ENCODE results near the gene EN2. TPM values are rescaled to one million over a fixed set of nuclear protein-coding genes. Genes with fewer than 3 reads are reported as not detected.

The EN2 gene
- total and polyA plus RNA-seq, 5 donors from 2014 or later, result not detected

DNA sequence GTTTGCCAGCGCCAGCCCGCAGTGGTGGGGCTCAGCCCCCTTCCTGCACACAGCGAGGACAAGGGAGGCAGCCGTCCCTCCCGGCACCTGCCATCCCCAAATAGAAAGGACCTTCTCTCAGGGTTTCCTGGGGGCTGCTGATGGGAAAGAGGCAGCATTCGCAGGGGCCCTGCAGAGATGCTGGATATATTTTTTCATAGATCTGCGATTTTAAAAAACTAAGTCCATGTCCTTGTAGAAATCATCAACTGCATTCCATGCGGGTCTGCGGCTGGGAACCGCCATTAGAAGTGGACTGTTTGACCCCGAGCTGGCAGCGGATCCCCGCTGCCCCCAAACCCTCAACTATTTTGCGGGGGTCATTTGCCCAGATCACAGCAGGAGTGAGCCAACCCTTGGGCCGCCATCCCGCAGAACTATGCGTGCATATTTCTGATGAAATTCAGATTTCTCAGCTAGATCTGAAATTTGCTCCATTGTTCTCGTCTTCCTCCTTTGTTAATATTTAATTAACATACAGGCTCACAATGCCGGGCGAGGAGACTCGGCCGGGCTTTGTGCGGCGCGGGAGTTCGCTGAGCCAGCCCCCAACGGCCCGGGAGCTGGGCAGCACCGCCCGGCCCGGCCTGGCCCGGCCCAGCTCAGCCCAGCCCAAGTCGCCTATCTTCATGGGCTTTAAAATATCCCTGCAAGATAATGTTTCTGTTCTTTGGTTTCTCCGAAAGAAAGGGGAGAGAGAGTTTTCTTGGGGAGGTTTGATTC is 2.0 kb downstream of the EN2 start:
- peaks cover 0 to 5% (median 0%) of the 10 kb centered on the region in 7 donors for H3K9me3 Mint-ChIP-seq
- Histone ChIP-seq H3K36me3 (ENCODE audit: control insufficient read depth, insufficient read depth, low read length) (no peaks in the 10 kb centered on the region), H3K9me3 (ENCODE audit: control insufficient read depth in 2 of 2, low read length in 2 of 2) (no peaks in the 10 kb centered on the region), H3K27me3 (ENCODE audit: control insufficient read depth, insufficient read depth, low read length) (peaks cover 19% of the 10 kb centered on the region), H3K4me3 (ENCODE audit: low read depth, low read length) (no peak overlapping the region), H3K27ac (ENCODE audit: insufficient read depth, low read length, poor library complexity, severe bottlenecking) (no peak overlapping the region), H3K4me1 (ENCODE audit: control insufficient read depth, insufficient read depth, low read length, poor library complexity, severe bottlenecking) (peaks cover 16% of the 10 kb centered on the region)
- H3K27ac Mint-ChIP-seq, result no peak overlapping the region
- DNase-seq (no peak), ATAC-seq (ENCODE audit: low read depth in 2 of 2) (no peak)
- peak overlapping the region in 2 of 4 donors; percentile 4 to 50 for H3K4me3 Mint-ChIP-seq
- peaks cover 78% of the 10 kb centered on the region for H3K27me3 Mint-ChIP-seq
- peaks cover 0 to 18% (median 4%) of the 10 kb centered on the region in 4 donors for H3K4me1 Mint-ChIP-seq
- H3K36me3 Mint-ChIP-seq, result no peaks in the 10 kb centered on the region

DNA sequence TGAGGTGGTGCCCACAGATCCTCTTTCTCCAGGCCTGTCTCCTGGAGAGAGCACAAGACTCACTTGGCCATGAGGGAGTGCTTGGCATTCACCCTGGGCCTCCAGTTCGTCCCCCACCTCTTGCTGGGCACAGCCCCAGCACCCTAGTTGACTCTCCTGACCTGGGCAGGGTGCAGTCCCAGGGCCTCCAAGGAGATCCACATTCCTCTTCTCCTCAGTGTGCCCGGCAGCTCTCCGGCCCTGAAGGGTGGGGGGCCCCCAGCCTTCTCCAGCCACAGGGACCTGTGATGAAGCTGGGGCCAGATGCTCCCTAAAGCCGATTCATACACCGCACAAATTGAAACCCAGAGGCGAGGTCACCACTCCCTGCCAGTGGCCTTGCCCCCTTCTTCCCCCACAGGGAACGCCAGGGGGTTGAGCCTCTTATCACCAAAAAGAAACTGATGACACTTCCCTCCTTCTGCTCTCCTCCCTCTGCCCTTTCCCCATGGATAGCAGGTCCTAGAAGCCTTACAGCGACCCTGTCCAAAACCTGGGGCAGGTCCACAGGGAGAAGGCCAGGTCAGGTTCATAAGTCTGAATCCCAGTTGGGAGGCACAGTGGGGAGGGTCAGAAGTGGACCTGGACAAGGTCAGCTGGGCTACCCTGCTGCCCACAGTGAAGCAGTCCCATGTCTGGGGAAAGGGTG is 3.1 kb downstream of the EN2 start:
- no peak overlapping the region for H3K27ac ChIP-seq (ENCODE audit: insufficient read depth, low read length, poor library complexity, severe bottlenecking)
- H3K36me3 Mint-ChIP-seq, result no peaks in the 10 kb centered on the region
- H3K4me1 ChIP-seq (ENCODE audit: control insufficient read depth, insufficient read depth, low read length, poor library complexity, severe bottlenecking), result peaks cover 22% of the 10 kb centered on the region
- H3K27me3 ChIP-seq (ENCODE audit: control insufficient read depth, insufficient read depth, low read length), result peaks cover 20% of the 10 kb centered on the region
- H3K4me1 Mint-ChIP-seq, result peaks cover 0 to 24% (median 4%) of the 10 kb centered on the region in 4 donors
- H3K9me3 ChIP-seq (ENCODE audit: control insufficient read depth in 2 of 2, low read length in 2 of 2), result no peaks in the 10 kb centered on the region
- no peak overlapping the region for H3K4me3 ChIP-seq (ENCODE audit: low read depth, low read length)
- peaks cover 78% of the 10 kb centered on the region for H3K27me3 Mint-ChIP-seq
- no peak for DNase-seq
- H3K36me3 ChIP-seq (ENCODE audit: control insufficient read depth, insufficient read depth, low read length), result no peaks in the 10 kb centered on the region
- peaks cover 0 to 4% (median 0%) of the 10 kb centered on the region in 7 donors for H3K9me3 Mint-ChIP-seq
- H3K27ac Mint-ChIP-seq, result peak overlapping the region in 1 of 3 donors; percentile 43
- H3K4me3 Mint-ChIP-seq, result peak overlapping the region in 1 of 4 donors; percentile 78
- no peak for ATAC-seq (ENCODE audit: low read depth in 2 of 2)

DNA sequence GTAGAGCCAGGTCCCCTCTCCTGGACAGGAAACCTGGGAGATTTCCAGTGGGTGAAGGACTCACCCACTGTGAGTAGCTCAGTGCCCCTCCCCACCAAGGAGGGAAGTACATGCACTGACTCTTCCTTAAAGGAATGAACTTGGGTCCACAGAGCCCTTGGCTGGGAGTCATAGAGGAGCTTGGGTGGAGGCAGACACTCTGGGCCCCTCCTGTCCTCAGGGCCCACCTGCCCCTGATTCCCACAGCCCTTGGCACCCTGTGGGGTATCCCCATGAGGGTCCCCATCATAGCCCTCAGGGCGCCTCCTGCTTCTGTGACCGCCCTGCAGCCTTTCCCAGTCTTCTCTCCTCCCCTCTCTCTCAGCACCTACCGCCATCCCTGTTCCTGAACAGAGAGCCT is 3.7 kb downstream of the EN2 start:
- H3K27ac Mint-ChIP-seq, result no peak overlapping the region
- H3K4me1 ChIP-seq (ENCODE audit: control insufficient read depth, insufficient read depth, low read length, poor library complexity, severe bottlenecking), result peaks cover 25% of the 10 kb centered on the region
- H3K4me3 Mint-ChIP-seq, result no peak overlapping the region
- H3K27me3 Mint-ChIP-seq, result peaks cover 77% of the 10 kb centered on the region
- ATAC-seq (ENCODE audit: low read depth in 2 of 2), result no peak
- no peak overlapping the region for H3K4me3 ChIP-seq (ENCODE audit: low read depth, low read length)
- no peaks in the 10 kb centered on the region for H3K36me3 Mint-ChIP-seq
- H3K36me3 ChIP-seq (ENCODE audit: control insufficient read depth, insufficient read depth, low read length), result no peaks in the 10 kb centered on the region
- H3K9me3 Mint-ChIP-seq, result peaks cover 0 to 4% (median 0%) of the 10 kb centered on the region in 7 donors
- H3K9me3 ChIP-seq (ENCODE audit: control insufficient read depth in 2 of 2, low read length in 2 of 2), result no peaks in the 10 kb centered on the region
- no peak overlapping the region for H3K27ac ChIP-seq (ENCODE audit: insufficient read depth, low read length, poor library complexity, severe bottlenecking)
- DNase-seq, result no peak
- peaks cover 22% of the 10 kb centered on the region for H3K27me3 ChIP-seq (ENCODE audit: control insufficient read depth, insufficient read depth, low read length)
- peaks cover 0 to 19% (median 4%) of the 10 kb centered on the region in 4 donors for H3K4me1 Mint-ChIP-seq

DNA sequence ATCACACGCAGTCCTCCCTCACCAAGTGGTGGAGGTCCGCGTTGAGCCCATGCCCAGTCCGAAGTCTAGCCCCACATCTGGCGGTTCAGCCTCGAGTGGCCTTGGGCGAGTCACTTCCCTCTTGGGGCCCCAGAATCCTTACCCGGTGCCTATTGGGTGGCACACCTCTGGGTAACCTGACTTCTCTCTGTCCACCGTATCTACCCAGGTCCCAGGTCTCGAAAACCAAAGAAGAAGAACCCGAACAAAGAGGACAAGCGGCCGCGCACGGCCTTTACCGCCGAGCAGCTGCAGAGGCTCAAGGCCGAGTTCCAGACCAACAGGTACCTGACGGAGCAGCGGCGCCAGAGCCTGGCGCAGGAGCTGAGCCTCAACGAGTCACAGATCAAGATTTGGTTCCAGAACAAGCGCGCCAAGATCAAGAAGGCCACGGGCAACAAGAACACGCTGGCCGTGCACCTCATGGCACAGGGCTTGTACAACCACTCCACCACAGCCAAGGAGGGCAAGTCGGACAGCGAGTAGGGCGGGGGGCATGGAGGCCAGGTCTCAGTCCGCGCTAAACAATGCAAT is 4.3 kb downstream of the EN2 start:
- Histone ChIP-seq H3K27me3 (ENCODE audit: control insufficient read depth, insufficient read depth, low read length) (peaks cover 22% of the 10 kb centered on the region), H3K4me3 (ENCODE audit: low read depth, low read length) (no peak overlapping the region), H3K4me1 (ENCODE audit: control insufficient read depth, insufficient read depth, low read length, poor library complexity, severe bottlenecking) (peaks cover 22% of the 10 kb centered on the region), H3K9me3 (ENCODE audit: control insufficient read depth in 2 of 2, low read length in 2 of 2) (no peaks in the 10 kb centered on the region), H3K36me3 (ENCODE audit: control insufficient read depth, insufficient read depth, low read length) (no peaks in the 10 kb centered on the region), H3K27ac (ENCODE audit: insufficient read depth, low read length, poor library complexity, severe bottlenecking) (no peak overlapping the region)
- Mint-ChIP-seq H3K4me3 (no peak overlapping the region), H3K27ac (no peak overlapping the region), H3K9me3 (peaks cover 0 to 4% (median 0%) of the 10 kb centered on the region in 7 donors), H3K36me3 (no peaks in the 10 kb centered on the region), H3K4me1 (peaks cover 0 to 15% (median 4%) of the 10 kb centered on the region in 4 donors), H3K27me3 (peaks cover 77% of the 10 kb centered on the region)
- ATAC-seq (ENCODE audit: low read depth in 2 of 2), result no peak
- no peak for DNase-seq

DNA sequence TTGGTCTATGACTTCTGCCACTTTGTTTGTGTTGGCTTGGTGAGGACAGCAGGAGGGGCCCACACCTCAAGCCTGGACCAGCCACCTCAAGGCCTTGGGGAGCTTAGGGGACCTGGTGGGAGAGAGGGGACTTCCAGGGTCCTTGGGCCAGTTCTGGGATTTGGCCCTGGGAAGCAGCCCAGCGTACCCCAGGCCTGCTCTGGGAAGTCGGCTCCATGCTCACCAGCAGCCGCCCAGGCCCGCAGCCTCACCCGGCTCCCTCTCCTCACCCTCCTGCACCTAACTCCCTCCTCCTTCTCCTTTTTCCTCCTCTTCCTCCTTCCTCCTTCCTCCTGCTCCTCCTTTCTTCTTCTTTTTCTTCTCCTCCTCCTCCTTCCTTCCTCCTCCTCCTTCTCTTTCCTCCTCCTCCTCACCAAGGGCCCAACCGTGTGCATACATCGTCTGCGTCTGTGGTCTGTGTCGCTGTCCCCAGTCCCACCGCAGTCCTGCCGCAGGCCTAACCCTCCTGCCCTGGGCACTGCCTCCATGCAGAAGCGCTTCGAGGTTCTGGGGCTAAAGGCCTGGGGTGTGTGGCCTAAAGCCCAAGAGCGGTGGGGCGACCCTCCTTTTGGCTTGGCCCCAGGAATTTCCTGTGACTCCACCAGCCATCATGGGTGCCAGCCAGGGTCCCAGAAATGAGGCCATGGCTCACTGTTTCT is 5.3 kb downstream of the EN2 start:
- Histone ChIP-seq H3K27ac (ENCODE audit: insufficient read depth, low read length, poor library complexity, severe bottlenecking) (no peak overlapping the region), H3K9me3 (ENCODE audit: control insufficient read depth in 2 of 2, low read length in 2 of 2) (no peaks in the 10 kb centered on the region), H3K27me3 (ENCODE audit: control insufficient read depth, insufficient read depth, low read length) (peaks cover 22% of the 10 kb centered on the region), H3K4me1 (ENCODE audit: control insufficient read depth, insufficient read depth, low read length, poor library complexity, severe bottlenecking) (peaks cover 21% of the 10 kb centered on the region), H3K4me3 (ENCODE audit: low read depth, low read length) (no peak overlapping the region), H3K36me3 (ENCODE audit: control insufficient read depth, insufficient read depth, low read length) (no peaks in the 10 kb centered on the region)
- Mint-ChIP-seq H3K36me3 (no peaks in the 10 kb centered on the region), H3K4me3 (no peak overlapping the region), H3K27ac (no peak overlapping the region), H3K27me3 (peaks cover 82% of the 10 kb centered on the region), H3K4me1 (peaks cover 0 to 19% (median 4%) of the 10 kb centered on the region in 4 donors), H3K9me3 (peaks cover 0 to 4% (median 0%) of the 10 kb centered on the region in 7 donors)
- no peak for DNase-seq
- ATAC-seq (ENCODE audit: low read depth in 2 of 2), result no peak

DNA sequence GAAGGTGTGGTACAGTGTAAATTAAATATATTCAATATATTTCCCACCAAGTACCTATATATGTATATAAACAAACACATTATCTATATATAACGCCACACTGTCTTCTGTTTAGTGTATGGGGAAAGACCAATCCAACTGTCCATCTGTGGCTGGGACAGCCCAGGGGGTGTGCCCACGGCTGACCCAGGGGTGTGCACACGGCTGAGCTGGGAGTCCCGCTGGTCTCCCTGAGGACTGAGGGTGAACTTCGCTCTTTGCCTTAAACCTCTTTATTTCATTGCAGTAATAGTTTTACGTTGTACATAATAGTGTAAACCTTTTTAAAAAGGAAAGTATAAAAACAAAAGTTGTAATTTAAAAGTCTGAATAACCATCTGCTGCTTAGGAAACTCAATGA is 6.3 kb downstream of the EN2 start:
- no peak overlapping the region for H3K27ac ChIP-seq (ENCODE audit: insufficient read depth, low read length, poor library complexity, severe bottlenecking)
- no peaks in the 10 kb centered on the region for H3K9me3 ChIP-seq (ENCODE audit: control insufficient read depth in 2 of 2, low read length in 2 of 2)
- Mint-ChIP-seq H3K4me3 (no peak overlapping the region), H3K27ac (no peak overlapping the region), H3K27me3 (peaks cover 90% of the 10 kb centered on the region), H3K4me1 (peaks cover 0 to 25% (median 3%) of the 10 kb centered on the region in 4 donors), H3K36me3 (no peaks in the 10 kb centered on the region), H3K9me3 (peaks cover 0 to 4% (median 0%) of the 10 kb centered on the region in 7 donors)
- no peak for ATAC-seq (ENCODE audit: low read depth in 2 of 2)
- peaks cover 24% of the 10 kb centered on the region for H3K4me1 ChIP-seq (ENCODE audit: control insufficient read depth, insufficient read depth, low read length, poor library complexity, severe bottlenecking)
- H3K4me3 ChIP-seq (ENCODE audit: low read depth, low read length), result no peak overlapping the region
- no peak for DNase-seq
- H3K27me3 ChIP-seq (ENCODE audit: control insufficient read depth, insufficient read depth, low read length), result peaks cover 27% of the 10 kb centered on the region
- no peaks in the 10 kb centered on the region for H3K36me3 ChIP-seq (ENCODE audit: control insufficient read depth, insufficient read depth, low read length)

DNA sequence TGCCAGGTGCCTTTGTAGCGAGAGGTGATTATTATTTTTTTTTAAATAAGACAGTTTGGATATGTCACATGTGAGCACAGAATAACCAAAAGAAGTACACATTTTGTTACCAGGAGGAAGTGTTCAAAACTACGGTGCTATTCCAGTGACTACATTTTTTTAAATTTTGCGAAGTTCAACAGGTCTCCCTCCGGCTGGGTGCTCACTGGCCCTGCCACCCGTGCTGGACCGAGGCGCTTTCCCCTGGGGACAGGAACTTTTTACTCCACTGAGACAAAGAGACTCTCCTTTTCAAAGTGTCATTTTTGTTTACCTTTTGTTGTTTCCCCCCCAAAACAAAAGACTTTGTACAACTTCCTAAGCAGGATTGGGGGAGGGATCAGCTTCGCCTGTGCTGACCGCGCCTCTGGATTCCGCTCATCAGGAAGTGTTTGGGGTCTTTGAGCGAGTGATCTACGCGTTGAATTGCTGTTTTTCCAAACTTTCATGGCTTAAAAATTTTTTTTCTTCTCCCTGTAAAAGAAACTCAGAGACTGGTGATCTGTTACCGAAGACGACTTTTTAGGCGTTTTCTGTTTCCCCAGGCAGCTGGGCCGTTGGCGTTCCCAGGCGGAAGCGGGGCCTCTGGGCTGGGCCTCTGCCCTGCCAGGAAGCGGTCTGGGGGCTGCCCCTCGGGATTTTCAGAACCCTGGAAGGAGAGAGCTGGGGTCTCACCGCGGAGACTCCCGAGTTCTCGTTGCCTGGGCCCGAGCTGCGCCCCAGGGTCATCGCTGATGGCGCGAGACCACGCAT is 7.2 kb downstream of the EN2 start:
- Histone ChIP-seq H3K4me1 (ENCODE audit: control insufficient read depth, insufficient read depth, low read length, poor library complexity, severe bottlenecking) (peaks cover 24% of the 10 kb centered on the region), H3K27me3 (ENCODE audit: control insufficient read depth, insufficient read depth, low read length) (peaks cover 37% of the 10 kb centered on the region), H3K4me3 (ENCODE audit: low read depth, low read length) (no peak overlapping the region), H3K9me3 (ENCODE audit: control insufficient read depth in 2 of 2, low read length in 2 of 2) (no peaks in the 10 kb centered on the region), H3K27ac (ENCODE audit: insufficient read depth, low read length, poor library complexity, severe bottlenecking) (no peak overlapping the region), H3K36me3 (ENCODE audit: control insufficient read depth, insufficient read depth, low read length) (no peaks in the 10 kb centered on the region)
- ATAC-seq (ENCODE audit: low read depth in 2 of 2) (no peak), DNase-seq (no peak)
- Mint-ChIP-seq H3K4me3 (no peak overlapping the region), H3K9me3 (peaks cover 0 to 4% (median 0%) of the 10 kb centered on the region in 7 donors), H3K36me3 (no peaks in the 10 kb centered on the region), H3K27me3 (peaks cover 91% of the 10 kb centered on the region), H3K4me1 (peaks cover 0 to 19% (median 2%) of the 10 kb centered on the region in 4 donors), H3K27ac (no peak overlapping the region)
